ENCODE measurements around the gene LPP. TPM values are rescaled to one million over a fixed set of nuclear protein-coding genes. Genes with fewer than 3 reads are reported as not detected.

LPP gene
- total and polyA plus RNA-seq, 8 donors, result 23.1 to 220 (median 26.7) TPM

DNA sequence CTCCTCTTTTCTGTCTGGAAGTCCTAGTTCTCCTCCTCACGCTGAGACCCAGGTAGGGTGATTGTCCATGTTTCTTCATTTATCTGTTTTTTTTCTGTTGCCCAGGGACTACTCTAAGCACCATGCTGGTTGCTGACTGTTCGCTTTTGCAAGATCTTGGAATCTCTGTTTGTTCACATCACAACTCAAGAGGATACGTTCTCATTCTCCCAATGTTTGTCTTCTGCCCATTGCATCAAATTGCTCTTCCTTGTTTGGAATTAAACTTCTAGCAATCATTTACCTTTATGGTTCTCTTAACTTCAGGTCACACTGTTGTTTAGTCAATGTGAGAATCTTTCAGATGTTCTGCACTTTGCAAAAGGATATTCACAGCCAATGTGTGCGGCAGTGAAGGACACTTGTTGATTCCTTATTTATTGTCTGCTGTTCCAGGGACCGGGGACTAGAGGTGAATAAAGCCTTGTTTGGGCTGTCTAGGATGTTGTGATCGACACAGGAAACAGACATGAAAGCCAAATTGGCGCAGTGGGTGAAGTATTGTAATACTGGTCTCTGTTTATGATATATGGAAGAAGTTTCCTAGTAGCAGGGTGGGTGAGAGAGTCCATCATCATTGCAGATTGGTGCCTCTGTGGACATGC, 24.5 kb downstream of the LPP start:
- intact Hi-C loops (cut with DNase I), result no loop called here

DNA sequence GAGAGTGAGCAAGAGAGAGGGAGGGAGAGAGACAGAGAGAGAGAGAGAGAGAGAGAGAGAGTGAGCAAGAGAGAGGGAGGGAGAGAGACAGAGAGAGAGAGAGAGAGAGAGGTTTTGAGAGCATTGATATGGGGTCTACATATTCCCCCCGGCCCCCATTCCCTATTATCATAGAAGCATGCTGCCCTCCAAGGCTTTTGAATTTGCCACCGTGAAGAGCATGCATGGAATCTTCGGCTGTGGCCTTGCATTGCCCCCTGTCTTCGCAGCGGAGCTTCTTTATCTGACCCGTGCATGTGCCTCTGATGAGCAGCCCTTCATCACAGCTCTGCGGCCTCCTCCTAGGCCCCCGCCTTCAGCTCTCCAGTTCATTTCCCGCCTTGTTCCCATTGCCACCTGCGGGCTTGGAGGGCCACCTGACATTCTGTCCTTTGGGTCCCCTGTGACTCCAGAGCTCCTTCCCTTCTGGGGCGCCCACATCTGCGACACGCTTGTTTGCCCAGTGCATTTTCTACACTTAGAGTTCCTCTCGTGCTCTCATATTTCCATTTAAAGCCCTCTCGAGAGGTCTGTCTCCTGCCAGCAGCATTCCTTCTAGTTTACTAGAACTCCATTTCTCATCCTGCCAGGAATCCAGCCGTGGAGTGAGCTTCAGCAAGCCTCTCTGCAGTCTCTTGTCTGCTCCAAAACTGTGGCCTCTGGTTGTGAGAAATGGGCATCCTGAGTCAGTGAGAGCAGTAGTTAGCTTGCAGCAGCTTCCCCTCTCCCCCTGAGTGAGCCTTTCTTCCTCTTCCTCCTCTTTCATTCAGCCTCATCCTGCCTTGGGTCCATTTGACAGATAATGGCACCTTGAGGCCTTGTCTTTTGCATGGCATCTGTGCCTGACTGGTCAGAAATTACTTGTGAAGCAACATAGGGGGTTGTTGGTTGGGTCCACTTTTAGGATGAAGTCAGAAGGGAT, 25.3 kb downstream of the LPP start:
- DNase-seq (peak; percentile 35 to 79 (median 72)), ATAC-seq (peak; percentile 93)
- no peaks in the 10 kb centered on the region for H3K27me3 ChIP-seq
- peaks cover 16 to 37% of the 10 kb centered on the region in 2 donors for H3K4me1 ChIP-seq
- H3K27ac ChIP-seq, result peak overlapping the region; percentile 48 to 72
- no peak overlapping the region for H3K4me3 ChIP-seq
- intact Hi-C loops (cut with DNase I), result no loop called here
- H3K36me3 ChIP-seq, result peaks cover 0 to 4% of the 10 kb centered on the region in 2 donors
- TF ChIP-seq, protein P1, sequence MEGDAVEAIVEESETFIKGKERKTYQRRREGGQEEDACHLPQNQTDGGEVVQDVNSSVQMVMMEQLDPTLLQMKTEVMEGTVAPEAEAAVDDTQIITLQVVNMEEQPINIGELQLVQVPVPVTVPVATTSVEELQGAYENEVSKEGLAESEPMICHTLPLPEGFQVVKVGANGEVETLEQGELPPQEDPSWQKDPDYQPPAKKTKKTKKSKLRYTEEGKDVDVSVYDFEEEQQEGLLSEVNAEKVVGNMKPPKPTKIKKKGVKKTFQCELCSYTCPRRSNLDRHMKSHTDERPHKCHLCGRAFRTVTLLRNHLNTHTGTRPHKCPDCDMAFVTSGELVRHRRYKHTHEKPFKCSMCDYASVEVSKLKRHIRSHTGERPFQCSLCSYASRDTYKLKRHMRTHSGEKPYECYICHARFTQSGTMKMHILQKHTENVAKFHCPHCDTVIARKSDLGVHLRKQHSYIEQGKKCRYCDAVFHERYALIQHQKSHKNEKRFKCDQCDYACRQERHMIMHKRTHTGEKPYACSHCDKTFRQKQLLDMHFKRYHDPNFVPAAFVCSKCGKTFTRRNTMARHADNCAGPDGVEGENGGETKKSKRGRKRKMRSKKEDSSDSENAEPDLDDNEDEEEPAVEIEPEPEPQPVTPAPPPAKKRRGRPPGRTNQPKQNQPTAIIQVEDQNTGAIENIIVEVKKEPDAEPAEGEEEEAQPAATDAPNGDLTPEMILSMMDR (IDR thresholded peaks at IDR 0.05), result no peak
- no peaks in the 10 kb centered on the region for H3K9me3 ChIP-seq

More for the DNA sequence above, 24.5 kb downstream of the LPP start:
- peaks cover 0 to 4% of the 10 kb centered on the region in 2 donors for H3K36me3 ChIP-seq
- TF ChIP-seq, protein P1 (IDR thresholded peaks at IDR 0.05), result no peak
- H3K4me3 ChIP-seq, result no peak overlapping the region
- no peaks in the 10 kb centered on the region for H3K27me3 ChIP-seq
- no peaks in the 10 kb centered on the region for H3K9me3 ChIP-seq
- H3K27ac ChIP-seq, result peak overlapping the region in 1 of 2 donors; percentile 72
- H3K4me1 ChIP-seq, result peaks cover 16 to 36% of the 10 kb centered on the region in 2 donors
- ATAC-seq (no peak), DNase-seq (no peak)

DNA sequence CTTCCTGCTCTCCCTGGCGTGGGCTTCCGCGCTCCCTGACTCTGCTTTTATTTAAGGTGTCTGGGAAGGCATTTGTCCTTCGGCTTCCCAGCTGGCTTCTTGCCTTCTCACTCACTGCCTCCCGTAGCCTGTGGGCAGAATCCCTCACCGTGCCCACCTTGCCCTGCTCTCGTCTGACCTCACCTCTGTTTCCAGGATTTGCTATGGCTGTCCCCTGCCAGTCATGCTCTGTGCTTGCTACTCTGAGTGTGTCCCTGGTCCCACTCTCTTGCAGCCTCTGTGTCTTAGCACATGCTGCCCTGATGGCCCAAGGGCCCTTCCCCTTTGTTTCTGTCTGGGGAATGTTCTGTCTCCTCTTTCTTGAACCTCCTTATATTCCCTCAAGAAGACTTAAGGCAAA, 26.2 kb downstream of the LPP start:
- H3K4me3 ChIP-seq, result no peak overlapping the region
- H3K4me1 ChIP-seq, result peaks cover 16 to 38% of the 10 kb centered on the region in 2 donors
- ATAC-seq, result peak; percentile 9
- H3K27me3 ChIP-seq, result no peaks in the 10 kb centered on the region
- DNase-seq, result no peak
- H3K36me3 ChIP-seq, result peaks cover 0 to 1% of the 10 kb centered on the region in 2 donors
- TF ChIP-seq, protein P1 (IDR thresholded peaks at IDR 0.05), result no peak
- intact Hi-C loops (cut with DNase I), result no loop called here
- no peaks in the 10 kb centered on the region for H3K9me3 ChIP-seq
- H3K27ac ChIP-seq, result peak overlapping the region; percentile 48 to 72

DNA sequence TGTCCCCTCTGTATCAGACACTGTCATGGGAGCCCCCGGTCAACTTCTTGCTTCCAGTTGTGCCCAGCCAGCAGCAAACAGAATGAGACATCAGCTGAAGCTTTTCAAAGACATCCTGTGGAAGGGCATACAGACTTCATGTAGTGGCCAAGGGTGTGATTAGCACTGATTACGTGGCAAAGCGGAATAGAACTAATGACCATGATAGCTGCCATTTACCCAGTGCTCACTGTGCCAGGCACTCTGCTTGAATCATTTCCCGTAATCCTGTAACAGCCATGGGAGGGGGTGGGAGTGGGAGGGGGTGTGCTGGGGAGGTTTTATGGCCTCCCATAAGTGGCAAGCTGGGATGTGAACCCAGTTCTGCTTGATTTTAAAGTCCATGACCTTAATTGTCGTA, 29.5 kb downstream of the LPP start:
- H3K36me3 ChIP-seq, result no peaks in the 10 kb centered on the region
- TF ChIP-seq, protein P1 (IDR thresholded peaks at IDR 0.05), result no peak
- no peak for DNase-seq
- intact Hi-C loops (cut with DNase I), result no loop called here
- no peak overlapping the region for H3K27ac ChIP-seq
- no peak for ATAC-seq
- H3K9me3 ChIP-seq, result no peaks in the 10 kb centered on the region
- no peak overlapping the region for H3K4me3 ChIP-seq
- H3K27me3 ChIP-seq, result no peaks in the 10 kb centered on the region
- peaks cover 20 to 57% of the 10 kb centered on the region in 2 donors for H3K4me1 ChIP-seq

DNA sequence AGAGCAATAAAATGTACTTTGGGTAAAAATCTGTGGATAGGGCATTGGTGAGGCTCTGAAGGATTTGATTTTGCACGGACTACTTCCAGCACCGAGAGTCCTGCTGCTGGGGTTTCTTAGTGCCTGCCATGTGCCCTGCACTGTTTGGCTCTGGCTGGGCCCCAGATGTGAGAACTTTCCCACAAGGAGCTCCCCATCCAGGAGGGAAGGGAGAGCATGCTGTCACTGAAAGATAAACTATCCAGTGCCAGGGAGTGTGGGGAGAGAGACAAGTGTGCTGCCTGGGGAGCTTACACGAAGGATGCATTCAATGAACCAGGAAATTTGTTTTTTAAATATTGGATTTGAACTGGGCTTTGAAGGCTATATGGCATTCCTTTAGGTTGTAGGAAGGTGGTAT, 30.2 kb downstream of the LPP start:
- TF ChIP-seq, protein P1 (IDR thresholded peaks at IDR 0.05), result no peak
- no peaks in the 10 kb centered on the region for H3K27me3 ChIP-seq
- H3K4me3 ChIP-seq, result no peak overlapping the region
- intact Hi-C loops (cut with DNase I), result no loop called here
- H3K36me3 ChIP-seq, result no peaks in the 10 kb centered on the region
- no peak overlapping the region for H3K27ac ChIP-seq
- H3K9me3 ChIP-seq, result no peaks in the 10 kb centered on the region
- ATAC-seq (no peak), DNase-seq (no peak)
- H3K4me1 ChIP-seq, result peaks cover 13 to 49% of the 10 kb centered on the region in 2 donors

All from left lung (tissue), 10 donors.